Ureter (tissue), 1 donor: ENCODE measurements around the gene OSBPL8. TPM values are rescaled to one million over a fixed set of nuclear protein-coding genes. Genes with fewer than 3 reads are reported as not detected.

Experiments
- DNase-seq: peaks from one replicate; pipeline ENCODE4 v3.0.0-alpha.2; 2020; ENCODE audit warnings: low spot score
- total RNA-seq: library from RNA; stranded (reverse); gene quantifications from one replicate; pipeline ENCODE4 v1.2.4, GENCODE V29; 2023
- donor health status: DM: yes; HTN: yes; CAD: no.

Gene OSBPL8
- total RNA-seq, 1 donor from 2014 or later = 59.5 TPM

- DNase-seq = no peak
These were observed 4.3 kb downstream of the OSBPL8 start for GRCh38 chr12:76555231-76555767.

- DNase-seq = no peak
These were observed 5.0 kb downstream of the OSBPL8 start for GRCh38 chr12:76554405-76555230.

DNA sequence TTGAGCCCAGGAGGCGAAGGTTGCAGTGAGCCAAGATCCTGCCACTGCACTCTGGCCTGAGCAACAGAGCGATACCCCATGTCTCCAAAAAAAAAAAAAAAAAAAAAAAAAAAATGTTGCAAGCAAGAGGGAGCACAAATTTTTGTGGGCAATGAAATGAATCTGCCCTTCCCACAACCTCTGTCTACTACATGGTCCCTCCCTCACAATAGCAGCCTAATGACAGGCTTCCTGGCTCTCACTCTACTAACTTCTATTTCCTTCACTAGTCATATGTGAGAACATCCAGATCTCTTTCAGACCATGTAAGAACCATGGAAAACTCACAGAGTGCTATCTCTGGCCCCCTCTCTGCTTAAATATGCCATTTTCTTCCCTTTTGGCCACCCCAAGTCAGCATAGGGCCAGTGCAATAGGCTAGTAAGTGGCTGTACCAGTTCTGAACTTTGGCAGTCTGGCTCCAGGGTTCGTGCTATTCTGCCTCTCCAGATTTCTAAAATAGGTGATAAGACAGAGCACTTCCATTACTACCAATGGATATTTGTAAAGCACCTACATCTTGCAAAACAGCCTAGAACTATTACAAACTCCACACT is 7.1 kb downstream of the OSBPL8 start:
- DNase-seq = no peak

- DNase-seq = no peak
These were observed 8.1 kb downstream of the OSBPL8 start for GRCh38 chr12:76551482-76551888.

DNA sequence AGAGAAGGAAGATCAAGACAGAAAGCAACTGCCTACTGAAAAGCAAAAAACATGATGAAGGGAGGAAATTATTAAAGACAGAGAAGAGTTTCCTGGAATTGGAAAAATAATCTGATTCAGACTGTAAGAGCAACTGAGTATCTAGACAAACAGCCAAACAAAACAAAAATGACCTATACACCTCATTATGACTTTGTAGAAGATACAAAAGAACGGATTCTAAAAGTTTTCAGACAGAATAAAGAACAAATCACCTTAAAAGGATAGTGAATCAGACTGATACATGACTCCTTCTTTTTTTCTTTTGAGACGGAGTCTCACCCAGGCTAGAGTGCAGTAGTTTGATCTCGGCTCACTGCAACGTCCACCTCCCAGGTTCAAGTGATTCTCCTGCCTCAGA is 10.4 kb downstream of the OSBPL8 start:
- no peak for DNase-seq

DNA sequence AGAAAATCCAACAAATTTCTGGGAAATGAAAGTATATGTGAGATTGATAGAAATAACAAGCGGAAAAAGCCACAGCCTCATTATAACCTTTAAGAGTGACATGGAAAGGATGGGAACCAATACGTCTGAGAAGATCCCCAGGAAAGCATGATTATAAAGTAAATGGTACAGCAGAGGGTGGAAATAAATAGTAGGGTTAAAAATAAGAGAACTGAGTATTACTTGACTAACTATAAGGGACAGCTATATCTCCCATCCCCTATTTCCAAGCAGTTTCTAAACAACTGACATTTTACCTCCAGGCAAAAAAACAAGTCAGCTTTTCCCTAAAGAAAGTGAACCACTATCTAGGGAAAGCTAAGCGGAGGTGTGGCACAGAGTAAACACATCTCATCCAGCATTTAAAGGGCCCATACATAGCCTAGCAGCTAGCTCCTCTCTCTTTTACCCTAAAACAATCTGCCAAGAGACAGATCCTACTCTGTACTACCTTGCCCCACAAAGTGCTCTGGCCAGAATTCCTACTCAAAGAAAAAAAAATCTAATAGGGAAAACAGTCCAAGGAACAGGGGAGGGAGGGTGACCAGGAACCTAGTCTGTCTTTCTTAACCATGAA is 11.2 kb downstream of the OSBPL8 start:
- no peak for DNase-seq

- DNase-seq = no peak
These were observed 12.0 kb downstream of the OSBPL8 start for GRCh38 chr12:76547526-76547925.

DNA sequence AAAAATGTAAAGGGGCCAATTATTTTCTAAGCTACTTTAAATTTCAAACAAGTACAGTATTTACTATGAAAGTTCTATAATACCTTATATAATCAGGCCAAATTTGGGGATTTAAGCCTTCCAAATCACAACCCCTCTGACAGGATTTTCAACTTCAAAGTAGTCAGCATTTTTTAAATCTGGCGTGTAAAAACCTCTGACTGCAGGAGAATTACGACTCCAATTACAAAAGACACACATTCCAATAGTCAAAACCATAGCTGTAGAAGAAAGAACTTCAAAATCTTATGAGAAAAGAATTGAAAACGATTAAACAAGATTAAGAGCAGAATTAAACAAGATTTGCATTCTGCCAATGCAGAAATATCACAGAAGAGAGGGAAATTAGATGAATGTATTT is 12.7 kb downstream of the OSBPL8 start:
- no peak for DNase-seq

GRCh38 chr12:76545486-76545885 is 14.1 kb downstream of the OSBPL8 start:
- no peak for DNase-seq

GRCh38 chr12:76544601-76545261 is 14.8 kb downstream of the OSBPL8 start:
- no peak for DNase-seq

DNA sequence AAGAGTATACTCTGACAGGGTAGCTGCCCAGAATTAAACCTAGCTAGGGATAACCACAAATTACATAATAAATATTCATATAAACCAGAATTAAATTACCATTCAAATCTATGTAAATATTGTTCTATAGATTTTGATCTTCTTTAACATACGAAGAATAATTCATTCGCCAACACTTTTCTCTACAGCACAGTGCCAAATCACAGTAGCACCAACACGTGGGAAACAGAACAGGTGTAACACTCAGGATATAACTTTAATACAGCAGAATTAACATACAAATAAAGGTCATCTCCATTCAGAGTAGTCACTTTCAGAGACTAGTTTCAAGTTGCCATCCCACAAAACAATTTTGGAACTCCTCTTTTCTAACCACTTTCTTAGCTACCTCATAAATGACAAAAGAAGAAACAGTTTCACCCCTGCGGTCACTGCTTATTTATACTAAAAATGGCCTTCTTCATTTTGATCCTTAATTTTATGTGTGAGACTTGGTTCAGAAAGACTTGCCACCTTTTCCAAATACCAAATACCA is 15.7 kb downstream of the OSBPL8 start:
- DNase-seq = no peak

GRCh38 chr12:76542908-76543307 is 16.7 kb downstream of the OSBPL8 start:
- no peak for DNase-seq

GRCh38 chr12:76539727-76540126 is 19.8 kb downstream of the OSBPL8 start:
- DNase-seq = no peak

GRCh38 chr12:76537923-76538322 is 21.6 kb downstream of the OSBPL8 start:
- DNase-seq = no peak

- no peak for DNase-seq
These were observed 23.0 kb downstream of the OSBPL8 start for GRCh38 chr12:76536546-76536945.

GRCh38 chr12:76535170-76535569 is 24.4 kb downstream of the OSBPL8 start:
- no peak for DNase-seq

- DNase-seq = no peak
These were observed 26.2 kb downstream of the OSBPL8 start for GRCh38 chr12:76533331-76533730.

DNA sequence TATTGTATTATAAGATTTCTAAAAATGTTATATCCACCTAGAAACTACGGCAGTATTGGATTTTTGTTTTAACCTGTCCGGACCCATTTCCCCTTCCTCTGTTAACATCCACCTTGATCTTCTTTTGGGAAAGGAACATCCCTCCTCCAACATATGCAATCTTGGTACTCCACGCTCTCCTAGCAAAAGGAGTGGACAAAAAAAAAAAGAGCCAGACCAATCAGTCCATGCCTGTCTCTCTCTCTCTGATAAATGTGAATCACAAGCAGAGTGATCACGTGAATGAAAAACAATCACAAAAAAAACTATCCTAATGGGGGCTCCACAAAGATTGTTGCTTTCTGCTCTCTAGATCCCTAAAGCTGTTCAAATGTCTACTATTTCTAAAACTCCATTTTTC is 27.1 kb downstream of the OSBPL8 start:
- no peak for DNase-seq

GRCh38 chr12:76531056-76531455 is 28.5 kb downstream of the OSBPL8 start:
- DNase-seq = no peak

GRCh38 chr12:76530516-76530915 is 29.1 kb downstream of the OSBPL8 start:
- DNase-seq = no peak

DNA sequence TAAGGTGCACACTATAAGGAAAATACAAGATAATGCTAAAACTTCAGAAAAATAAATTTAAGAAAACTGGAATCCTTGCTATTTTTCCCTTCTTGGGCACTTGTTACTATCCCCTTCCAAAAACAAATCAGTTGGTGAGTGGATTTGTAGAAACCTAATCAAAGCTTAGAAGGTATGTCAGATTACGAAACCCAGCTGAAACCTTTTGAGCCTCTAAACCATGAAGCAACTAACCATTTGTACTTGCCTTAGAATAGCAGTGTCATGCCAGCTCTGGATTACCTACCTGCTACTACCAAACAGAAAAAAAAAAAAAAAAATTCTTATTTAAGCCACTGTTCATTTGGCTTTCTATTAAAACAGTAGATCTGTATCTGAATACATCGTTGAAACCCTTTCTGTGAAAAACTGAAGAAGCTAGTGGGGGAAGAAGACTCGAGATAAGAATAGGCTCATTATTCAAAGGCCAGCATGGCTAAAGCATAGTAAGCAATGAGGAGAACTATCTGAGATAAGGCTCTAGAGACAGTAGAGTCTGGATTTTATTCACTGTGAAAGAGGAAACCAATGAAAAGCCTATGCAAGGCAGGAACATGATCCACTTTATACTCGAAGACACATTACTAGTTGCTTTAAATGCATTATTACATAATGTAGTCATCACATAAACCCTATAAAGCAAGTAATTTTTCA is 30.2 kb downstream of the OSBPL8 start:
- no peak for DNase-seq
